Hippocampal formation (tissue), 2 donors: ENCODE results near the gene DPF1.
A peak's percentile ranks its signal among the peaks of the same experiment; 100 is the strongest.

Source experiments
- DNase-seq, 2 donors: peaks; one replicate each; lab custom pipeline; 2025; lab: John Stamatoyannopoulos, UW

The DPF1 gene

GRCh38 chr19:38197937-38198704, 25.9 kb downstream of the DPF1 start:
- no peak for DNase-seq

- no peak for DNase-seq
These were observed 26.9 kb downstream of the DPF1 start for GRCh38 chr19:38196948-38197656.

- no peak for DNase-seq
These were observed 27.7 kb downstream of the DPF1 start for GRCh38 chr19:38196245-38196837.

GRCh38 chr19:38195237-38195636, 28.8 kb downstream of the DPF1 start:
- no peak for DNase-seq

- DNase-seq, result no peak
These were observed 29.8 kb downstream of the DPF1 start for GRCh38 chr19:38194061-38194701.

GRCh38 chr19:38193445-38193844, 30.6 kb downstream of the DPF1 start:
- DNase-seq, result no peak

- DNase-seq, result no peak
These were observed 32.3 kb downstream of the DPF1 start for GRCh38 chr19:38191747-38192146.

GRCh38 chr19:38190793-38191192, 33.2 kb downstream of the DPF1 start:
- no peak for DNase-seq

GRCh38 chr19:38190061-38190460, 34.0 kb downstream of the DPF1 start:
- DNase-seq, result no peak

GRCh38 chr19:38185562-38185961, 38.5 kb downstream of the DPF1 start:
- DNase-seq, result no peak

- no peak for DNase-seq
These were observed 39.2 kb downstream of the DPF1 start for GRCh38 chr19:38184815-38185214.

GRCh38 chr19:38183251-38183897, 40.6 kb downstream of the DPF1 start:
- DNase-seq, result no peak

GRCh38 chr19:38182536-38183210, 41.3 kb downstream of the DPF1 start:
- no peak for DNase-seq

- no peak for DNase-seq
These were observed 44.0 kb downstream of the DPF1 start for GRCh38 chr19:38180071-38180470.

GRCh38 chr19:38175422-38175821, 48.6 kb downstream of the DPF1 start:
- no peak for DNase-seq

- DNase-seq, result peak; percentile 63 to 83
These were observed 50.6 kb downstream of the DPF1 start for GRCh38 chr19:38173291-38174041.

GRCh38 chr19:38172001-38172400, 52.0 kb downstream of the DPF1 start:
- peak; percentile 11 to 18 for DNase-seq

GRCh38 chr19:38170334-38170733, 53.7 kb downstream of the DPF1 start:
- no peak for DNase-seq

GRCh38 chr19:38168637-38169036, 55.4 kb downstream of the DPF1 start:
- no peak for DNase-seq

- DNase-seq, result no peak
These were observed 58.7 kb downstream of the DPF1 start for GRCh38 chr19:38165335-38165734.

GRCh38 chr19:38164526-38164925, 59.5 kb downstream of the DPF1 start:
- no peak for DNase-seq
